SK-N-MC (cell line): ENCODE measurements around the gene GLI3.
A peak's percentile ranks its signal among the peaks of the same experiment; 100 is the strongest.

Experiments
- DNase-seq: peaks from one replicate; pipeline ENCODE4 v3.0.0-alpha.2; 2011; ENCODE audit warnings: low read depth, low spot score
- H3K27ac ChIP-seq: fragments of 200-600 bp; sonication (generic); 2 replicates; pipeline ENCODE4 v1.5.1; 2016; ENCODE audit warnings: mixed run types
- H3K36me3 ChIP-seq: fragments of 200-600 bp; sonication (generic); 2 replicates; pipeline ENCODE4 v1.6.1; 2017; ENCODE audit warnings: antibody characterized with exemption, low read length, mixed read lengths; ENCODE audit not compliant: insufficient read depth
- H3K4me3 ChIP-seq: fragments of 200-600 bp; sonication (generic); 2 replicates; pipeline ENCODE4 v1.5.1; 2016
- H3K9ac ChIP-seq: fragments of 200-600 bp; sonication (generic); 2 replicates; pipeline ENCODE4 v1.8.0; 2017; ENCODE audit warnings: mixed run types, mixed read lengths; ENCODE audit not compliant: insufficient read length
- H3K9me3 ChIP-seq: fragments of 200-600 bp; sonication (generic); 2 replicates; pipeline ENCODE4 v1.6.1; 2017; ENCODE audit warnings: low read depth, mild to moderate bottlenecking, antibody characterized with exemption, low read length, moderate library complexity, mixed read lengths
- EZH2 ChIP-seq: fragments of 200-600 bp; sonication (generic); IDR thresholded peaks from one replicate; pipeline ENCODE4 v1.6.1; 2017; ENCODE audit warnings: antibody characterized with exemption
- FOXP2 ChIP-seq: optimal IDR thresholded peaks from 2 replicates; pipeline ENCODE3; 2011; ENCODE audit warnings: mild to moderate bottlenecking, moderate library complexity; ENCODE audit not compliant: insufficient read depth; ENCODE audit errors: extremely low read length, control extremely low read depth
- POLR2AphosphoS5 ChIP-seq: IDR thresholded peaks from 2 replicates; pipeline ENCODE4 v1.6.1; 2012; ENCODE audit warnings: mild to moderate bottlenecking, low read depth, low read length, borderline replicate concordance

The GLI3 gene

DNA sequence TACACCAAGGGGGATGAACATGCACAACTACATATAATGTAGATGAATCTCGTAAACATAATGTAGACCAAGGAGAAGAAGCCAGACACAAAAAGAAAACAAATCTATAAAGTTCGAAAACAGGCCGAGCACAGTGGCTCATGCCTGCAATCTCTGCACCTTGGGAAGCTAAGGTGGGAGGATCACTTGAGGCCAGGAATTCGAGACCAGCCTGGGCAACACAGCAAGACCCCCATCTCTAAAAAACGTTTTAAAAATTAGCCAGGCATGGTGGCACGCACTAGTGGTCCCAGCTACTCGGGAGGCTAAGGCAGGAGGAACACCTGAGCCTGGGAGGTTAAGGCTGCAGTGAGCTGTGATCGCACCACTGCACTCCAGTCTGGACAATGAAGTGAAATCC lies 68.5 kb downstream of the GLI3 start:
- no peaks in the 10 kb centered on the region for H3K36me3 ChIP-seq
- no peaks in the 10 kb centered on the region for H3K9me3 ChIP-seq
- H3K9ac ChIP-seq, result no peak overlapping the region
- no peak overlapping the region for H3K4me3 ChIP-seq
- no peak overlapping the region for H3K27ac ChIP-seq
- no peak for DNase-seq
- TF ChIP-seq FOXP2 (no peak), POLR2AphosphoS5 (no peak), EZH2 (no peak)

GRCh38 chr7:42167631-42168236 lies 69.3 kb downstream of the GLI3 start:
- TF ChIP-seq EZH2 (no peak), POLR2AphosphoS5 (no peak), FOXP2 (no peak)
- DNase-seq, result no peak
- H3K36me3 ChIP-seq, result no peaks in the 10 kb centered on the region
- no peak overlapping the region for H3K4me3 ChIP-seq
- H3K9ac ChIP-seq, result no peak overlapping the region
- H3K9me3 ChIP-seq, result no peaks in the 10 kb centered on the region
- peak overlapping the region; percentile 60; the same call in 1 of the 2 replicates for H3K27ac ChIP-seq

- Histone ChIP-seq H3K4me3 (no peak overlapping the region), H3K9ac (no peak overlapping the region), H3K36me3 (no peaks in the 10 kb centered on the region), H3K27ac (no peak overlapping the region), H3K9me3 (no peaks in the 10 kb centered on the region)
- no peak for TF ChIP-seq POLR2AphosphoS5
- no peak for TF ChIP-seq EZH2
- TF ChIP-seq FOXP2, result no peak
- DNase-seq, result no peak
Measured at GRCh38 chr7:42167206-42167605, 69.8 kb downstream of the GLI3 start.

GRCh38 chr7:42164881-42165428 lies 72.1 kb downstream of the GLI3 start:
- no peak for DNase-seq
- Histone ChIP-seq H3K9me3 (no peaks in the 10 kb centered on the region), H3K9ac (no peak overlapping the region), H3K36me3 (no peaks in the 10 kb centered on the region), H3K27ac (no peak overlapping the region), H3K4me3 (no peak overlapping the region)
- no peak for TF ChIP-seq FOXP2
- no peak for TF ChIP-seq EZH2
- no peak for TF ChIP-seq POLR2AphosphoS5

- no peak for TF ChIP-seq EZH2
- no peak for TF ChIP-seq POLR2AphosphoS5
- no peak for TF ChIP-seq FOXP2
- Histone ChIP-seq H3K4me3 (no peak overlapping the region), H3K9ac (no peak overlapping the region), H3K36me3 (no peaks in the 10 kb centered on the region), H3K27ac (no peak overlapping the region), H3K9me3 (no peaks in the 10 kb centered on the region)
- DNase-seq, result no peak
Measured at GRCh38 chr7:42162560-42163325, 74.3 kb downstream of the GLI3 start.

- H3K27ac ChIP-seq, result no peak overlapping the region
Measured at GRCh38 chr7:42161719-42162118, 75.3 kb downstream of the GLI3 start.

DNA sequence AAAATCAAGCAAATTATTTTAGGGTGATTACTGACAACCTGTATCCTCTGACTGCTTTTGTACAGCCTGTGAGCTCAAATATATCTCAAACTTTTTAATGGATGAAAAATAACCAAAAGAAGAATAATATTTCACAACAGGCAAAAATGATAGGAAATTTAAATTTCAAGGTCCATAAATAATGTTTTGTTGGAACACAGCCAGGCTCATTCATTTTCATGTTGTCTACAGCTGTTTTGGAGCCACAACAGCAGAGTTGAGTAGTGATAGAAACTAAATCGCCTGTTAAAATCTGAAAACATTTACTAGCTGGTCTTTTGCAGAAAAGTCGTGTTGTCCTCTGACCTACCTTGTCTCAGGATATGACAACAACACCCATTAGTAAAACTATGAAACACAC lies 75.9 kb downstream of the GLI3 start:
- TF ChIP-seq FOXP2, result no peak
- no peak for TF ChIP-seq POLR2AphosphoS5
- TF ChIP-seq EZH2, result no peak
- Histone ChIP-seq H3K9me3 (no peaks in the 10 kb centered on the region), H3K36me3 (no peaks in the 10 kb centered on the region), H3K27ac (no peak overlapping the region), H3K9ac (no peak overlapping the region), H3K4me3 (no peak overlapping the region)
- peak; percentile 74 for DNase-seq

More at GRCh38 chr7:42161719-42162118, 75.3 kb downstream of the GLI3 start:
- DNase-seq, result no peak
- Histone ChIP-seq H3K4me3 (no peak overlapping the region), H3K9me3 (no peaks in the 10 kb centered on the region), H3K9ac (no peak overlapping the region), H3K36me3 (no peaks in the 10 kb centered on the region)
- no peak for TF ChIP-seq EZH2
- TF ChIP-seq POLR2AphosphoS5, result no peak
- no peak for TF ChIP-seq FOXP2

- Histone ChIP-seq H3K36me3 (no peaks in the 10 kb centered on the region), H3K27ac (no peak overlapping the region), H3K9me3 (no peaks in the 10 kb centered on the region), H3K9ac (no peak overlapping the region), H3K4me3 (no peak overlapping the region)
- DNase-seq, result no peak
- TF ChIP-seq FOXP2 (no peak), EZH2 (no peak), POLR2AphosphoS5 (no peak)
Measured at GRCh38 chr7:42159130-42159529, 77.9 kb downstream of the GLI3 start.
